WERI-Rb-1 (cell line): ENCODE measurements around the gene SLC9A3.
"Not testable (repeated sequence)": the region's sequence is repeated elsewhere in the genome, so short reads cannot be mapped to it uniquely, and the experiment has no call there.

Experiments
- DNase-seq: peaks from one replicate; pipeline ENCODE4 v3.0.0-alpha.2; 2020
- H3K27ac ChIP-seq: fragments of 250-450 bp; sonication (Bioruptor Pico); 2 replicates; pipeline ENCODE4 v1.5.1; 2020; ENCODE audit warnings: mild to moderate bottlenecking, moderate library complexity
- H3K27me3 ChIP-seq: fragments of 250-450 bp; sonication (Bioruptor Pico); 2 replicates; pipeline ENCODE4 v1.5.1; 2021; ENCODE audit warnings: mild to moderate bottlenecking, low read depth, moderate library complexity; ENCODE audit not compliant: insufficient read depth, severe bottlenecking
- H3K36me3 ChIP-seq: fragments of 250-450 bp; sonication (Bioruptor Pico); 2 replicates; pipeline ENCODE4 v1.5.1; 2020; ENCODE audit warnings: mild to moderate bottlenecking, moderate library complexity
- H3K4me3 ChIP-seq: 2 replicates; pipeline ENCODE4 v1.5.1; 2011; ENCODE audit warnings: low read depth, mild to moderate bottlenecking, control low read depth, low read length
- H3K9me3 ChIP-seq: fragments of 250-450 bp; sonication (Bioruptor Pico); 2 replicates; pipeline ENCODE4 v1.5.1; 2021; ENCODE audit warnings: mild to moderate bottlenecking, moderate library complexity; ENCODE audit not compliant: severe bottlenecking
- CTCF ChIP-seq: IDR thresholded peaks from 2 replicates; pipeline ENCODE4 v1.5.1; 2011; ENCODE audit warnings: low read depth, mild to moderate bottlenecking, control low read depth, inconsistent platforms, low read length

The SLC9A3 gene

GRCh38 chr5:489689-490080, 34.6 kb downstream of the SLC9A3 start:
- TF ChIP-seq CTCF = no peak
- Histone ChIP-seq H3K27me3 (peaks cover 3% of the 10 kb centered on the region), H3K9me3 (no peaks in the 10 kb centered on the region), H3K4me3 (no peak overlapping the region), H3K36me3 (no peaks in the 10 kb centered on the region), H3K27ac (no peak overlapping the region)
- DNase-seq = no peak

- peak; percentile 55 for DNase-seq
- no peaks in the 10 kb centered on the region for H3K36me3 ChIP-seq
- peak overlapping the region; percentile 38 for H3K27ac ChIP-seq
- H3K4me3 ChIP-seq = no peak overlapping the region
- no peak for TF ChIP-seq CTCF
- peaks cover 3% of the 10 kb centered on the region for H3K27me3 ChIP-seq
- no peaks in the 10 kb centered on the region for H3K9me3 ChIP-seq
Measured at GRCh38 chr5:488744-489688, 35.2 kb downstream of the SLC9A3 start.

GRCh38 chr5:488241-488640, 36.0 kb downstream of the SLC9A3 start:
- no peaks in the 10 kb centered on the region for H3K36me3 ChIP-seq
- no peaks in the 10 kb centered on the region for H3K9me3 ChIP-seq
- TF ChIP-seq CTCF = no peak
- no peak for DNase-seq
- H3K4me3 ChIP-seq = no peak overlapping the region
- peaks cover 3% of the 10 kb centered on the region for H3K27me3 ChIP-seq
- H3K27ac ChIP-seq = no peak overlapping the region

GRCh38 chr5:486597-486996, 37.7 kb downstream of the SLC9A3 start:
- DNase-seq, H3K9me3 ChIP-seq, H3K27ac ChIP-seq: not testable (repeated sequence)

GRCh38 chr5:485946-486491, 38.2 kb downstream of the SLC9A3 start:
- H3K4me3 ChIP-seq = no peak overlapping the region
- DNase-seq = no peak
- no peak for TF ChIP-seq CTCF
- H3K27me3 ChIP-seq = no peaks in the 10 kb centered on the region
- no peaks in the 10 kb centered on the region for H3K9me3 ChIP-seq
- no peak overlapping the region for H3K27ac ChIP-seq
- H3K36me3 ChIP-seq = no peaks in the 10 kb centered on the region

More at GRCh38 chr5:486597-486996, 37.7 kb downstream of the SLC9A3 start:
- H3K36me3 ChIP-seq, H3K27me3 ChIP-seq, H3K4me3 ChIP-seq: not testable (repeated sequence)

GRCh38 chr5:485113-485945, 38.9 kb downstream of the SLC9A3 start:
- H3K27ac ChIP-seq = no peak overlapping the region
- H3K36me3 ChIP-seq = no peaks in the 10 kb centered on the region
- no peak for TF ChIP-seq CTCF
- H3K9me3 ChIP-seq = no peaks in the 10 kb centered on the region
- H3K4me3 ChIP-seq = no peak overlapping the region
- DNase-seq = no peak
- H3K27me3 ChIP-seq = no peaks in the 10 kb centered on the region
